ENCODE results near the gene SBSN.

GRCh38 chr19:35543280-35544109, 15.4 kb upstream of the SBSN start:
- no peak for TF ChIP-seq EZH2 (IDR thresholded peaks at IDR 0.05; ENCODE audit: borderline replicate concordance)
- no peak for TF ChIP-seq CTCF (IDR thresholded peaks at IDR 0.05; ENCODE audit: poor library complexity)
- no peak for TF ChIP-seq EZH2phosphoT487 (IDR thresholded peaks at IDR 0.05; ENCODE audit: low read depth, severe bottlenecking, unreplicated experiment)

All from hepatocyte (in vitro differentiated cells).